Activated CD4-positive, alpha-beta memory T cell treated with anti-CD3 and anti-CD28 coated beads for 36 hours (primary cell): ENCODE results near the gene AMPH. TPM values are rescaled to one million over a fixed set of nuclear protein-coding genes. Genes with fewer than 3 reads are reported as not detected.
"Not testable (repeated sequence)": the region's sequence is repeated elsewhere in the genome, so short reads cannot be mapped to it uniquely, and the experiment has no call there.

Experiments used
- CTCF ChIA-PET: fragments of 350-600 bp; sonication (Branson Sonifier 250); formaldehyde crosslinking; loops from one replicate; lab custom pipeline; 2021; ENCODE audit warnings: antibody characterized with exemption, inconsistent platforms; lab: Charles Lee
- POLR2A ChIA-PET: fragments of 350-600 bp; sonication (Branson Sonifier 250); formaldehyde crosslinking; loops from one replicate; lab custom pipeline; 2021; ENCODE audit warnings: antibody characterized with exemption; lab: Charles Lee
- DNase-seq: peaks from one replicate; pipeline ENCODE4 v3.0.0-alpha.2; 2020
- H3K27ac Mint-ChIP-seq: one replicate; pipeline ENCODE4 v1.8.0; 2021; ENCODE audit warnings: mixed read lengths
- H3K27me3 Mint-ChIP-seq: one replicate; pipeline ENCODE4 v1.8.0; 2021; ENCODE audit warnings: mixed read lengths
- H3K36me3 Mint-ChIP-seq: one replicate; pipeline ENCODE4 v1.8.0; 2021; ENCODE audit warnings: mixed read lengths
- H3K4me1 Mint-ChIP-seq: one replicate; pipeline ENCODE4 v1.8.0; 2021; ENCODE audit warnings: low read depth, mixed read lengths
- H3K4me3 Mint-ChIP-seq: one replicate; pipeline ENCODE4 v1.8.0; 2021; ENCODE audit warnings: mild to moderate bottlenecking, mixed read lengths
- H3K9me3 Mint-ChIP-seq: one replicate; pipeline ENCODE4 v1.8.0; 2021; ENCODE audit warnings: mixed read lengths
- intact Hi-C: fragments of 100-400 bp; cut with micrococcal nuclease; formaldehyde crosslinking; loops from one replicate; pipeline ENCODE4 v1.15.1; 2023
- total RNA-seq, 2 experiments: library from RNA; stranded (reverse); gene quantifications; one replicate each; pipeline ENCODE4 v1.2.3, GENCODE V29; 2021

AMPH gene
- total RNA-seq, 2 experiments from 2014 or later = not detected

GRCh38 chr7:38410056-38410455 lies 221.1 kb downstream of the AMPH start:
- no peaks in the 10 kb centered on the region for H3K36me3 Mint-ChIP-seq
- POLR2A ChIA-PET = no interaction called here
- peaks cover 3% of the 10 kb centered on the region for H3K9me3 Mint-ChIP-seq
- H3K4me3 Mint-ChIP-seq = no peak overlapping the region
- intact Hi-C loops = loop anchor here (5.0 kb wide), 1 partner anchor 252 kb away; no protein-coding TSS in a partner anchor
- H3K27me3 Mint-ChIP-seq = peaks cover under 1% of the 10 kb centered on the region
- peaks cover 14% of the 10 kb centered on the region for H3K4me1 Mint-ChIP-seq
- CTCF ChIA-PET = interaction anchor here (1.0 to 1.5 kb wide), 2 partner anchors 11 to 250 kb away, joined by 4 to 10 read pairs; no protein-coding TSS in a partner anchor
- no peak for DNase-seq
- H3K27ac Mint-ChIP-seq = no peak overlapping the region

GRCh38 chr7:38409531-38409930 lies 221.6 kb downstream of the AMPH start:
- CTCF ChIA-PET = interaction anchor here (1.0 to 1.6 kb wide), 2 partner anchors 10 to 250 kb away, joined by 4 to 8 read pairs; no protein-coding TSS in a partner anchor
- POLR2A ChIA-PET = no interaction called here

GRCh38 chr7:38398725-38399321 lies 232.3 kb downstream of the AMPH start:
- H3K27ac Mint-ChIP-seq = no peak overlapping the region
- peaks cover 4% of the 10 kb centered on the region for H3K9me3 Mint-ChIP-seq
- intact Hi-C loops = loop anchor here (1.0 to 10.0 kb wide), 2 partner anchors 136 to 261 kb away; no protein-coding TSS in a partner anchor
- H3K4me1 Mint-ChIP-seq = no peaks in the 10 kb centered on the region
- peak; percentile 52 for DNase-seq
- CTCF ChIA-PET = interaction anchor here (0.6 to 2.4 kb wide), 29 partner anchors 8 to 1120 kb away, joined by 3 to 57 read pairs (median 4); partner anchors contain the start of gene AMPH
- no peak overlapping the region for H3K4me3 Mint-ChIP-seq
- POLR2A ChIA-PET = no interaction called here
- H3K36me3 Mint-ChIP-seq = no peaks in the 10 kb centered on the region
- peaks cover 8% of the 10 kb centered on the region for H3K27me3 Mint-ChIP-seq

More at GRCh38 chr7:38409531-38409930, 221.6 kb downstream of the AMPH start:
- Mint-ChIP-seq H3K4me1 (peaks cover 14% of the 10 kb centered on the region), H3K27me3 (no peaks in the 10 kb centered on the region), H3K27ac (no peak overlapping the region), H3K36me3 (no peaks in the 10 kb centered on the region), H3K4me3 (no peak overlapping the region), H3K9me3 (peaks cover 7% of the 10 kb centered on the region)
- no peak for DNase-seq
- intact Hi-C loops = no loop called here

- peaks cover 4% of the 10 kb centered on the region for H3K9me3 Mint-ChIP-seq
- POLR2A ChIA-PET = no interaction called here
- H3K36me3 Mint-ChIP-seq = no peaks in the 10 kb centered on the region
- H3K4me3 Mint-ChIP-seq = no peak overlapping the region
- CTCF ChIA-PET = interaction anchor here (0.6 to 1.1 kb wide), 7 partner anchors 57 to 264 kb away, joined by 3 read pairs; no protein-coding TSS in a partner anchor
- peaks cover 8% of the 10 kb centered on the region for H3K27me3 Mint-ChIP-seq
- no peak for DNase-seq
- intact Hi-C loops = loop anchor here (10.0 kb wide), 1 partner anchor 138 kb away; no protein-coding TSS in a partner anchor
- H3K4me1 Mint-ChIP-seq = no peaks in the 10 kb centered on the region
- no peak overlapping the region for H3K27ac Mint-ChIP-seq
Observed at GRCh38 chr7:38396852-38397251, 234.3 kb downstream of the AMPH start.

- POLR2A ChIA-PET, H3K27me3 Mint-ChIP-seq, H3K4me3 Mint-ChIP-seq, H3K4me1 Mint-ChIP-seq, H3K36me3 Mint-ChIP-seq, H3K9me3 Mint-ChIP-seq, DNase-seq, H3K27ac Mint-ChIP-seq: not testable (repeated sequence)
- CTCF ChIA-PET = interaction anchor here (0.6 to 1.1 kb wide), 6 partner anchors 56 to 265 kb away, joined by 3 read pairs; no protein-coding TSS in a partner anchor
- intact Hi-C loops = loop anchor here (10.0 kb wide), 1 partner anchor 139 kb away; no protein-coding TSS in a partner anchor
Observed at GRCh38 chr7:38395921-38396552, 235.1 kb downstream of the AMPH start.

GRCh38 chr7:38394660-38395059 lies 236.5 kb downstream of the AMPH start:
- peaks cover 4% of the 10 kb centered on the region for H3K9me3 Mint-ChIP-seq
- ChIA-PET POLR2A (no interaction called here), CTCF (no interaction called here)
- H3K4me3 Mint-ChIP-seq = no peak overlapping the region
- H3K36me3 Mint-ChIP-seq = no peaks in the 10 kb centered on the region
- no peak overlapping the region for H3K27ac Mint-ChIP-seq
- DNase-seq = no peak
- intact Hi-C loops = loop anchor here (10.0 kb wide), 1 partner anchor 140 kb away; no protein-coding TSS in a partner anchor
- peaks cover 6% of the 10 kb centered on the region for H3K27me3 Mint-ChIP-seq
- H3K4me1 Mint-ChIP-seq = no peaks in the 10 kb centered on the region

GRCh38 chr7:38393874-38394273 lies 237.3 kb downstream of the AMPH start:
- no peaks in the 10 kb centered on the region for H3K4me1 Mint-ChIP-seq
- intact Hi-C loops = loop anchor here (10.0 kb wide), 1 partner anchor 141 kb away; no protein-coding TSS in a partner anchor
- H3K27ac Mint-ChIP-seq = no peak overlapping the region
- ChIA-PET CTCF (interaction anchor here (0.5 to 0.6 kb wide), 2 partner anchors 24 to 1472 kb away, joined by 3 to 4 read pairs; no protein-coding TSS in a partner anchor), POLR2A (no interaction called here)
- DNase-seq = no peak
- no peaks in the 10 kb centered on the region for H3K36me3 Mint-ChIP-seq
- peaks cover 2% of the 10 kb centered on the region for H3K27me3 Mint-ChIP-seq
- H3K4me3 Mint-ChIP-seq = no peak overlapping the region
- H3K9me3 Mint-ChIP-seq = peaks cover 4% of the 10 kb centered on the region

- CTCF ChIA-PET = interaction anchor here (1.1 kb wide), 1 partner anchor 22 kb away, joined by 3 read pairs; no protein-coding TSS in a partner anchor
- intact Hi-C loops = loop anchor here (10.0 kb wide), 1 partner anchor 143 kb away; no protein-coding TSS in a partner anchor
- Mint-ChIP-seq H3K27me3 (no peaks in the 10 kb centered on the region), H3K4me3 (no peak overlapping the region), H3K9me3 (peaks cover 7% of the 10 kb centered on the region), H3K27ac (no peak overlapping the region), H3K4me1 (no peaks in the 10 kb centered on the region), H3K36me3 (no peaks in the 10 kb centered on the region)
- POLR2A ChIA-PET = no interaction called here
- DNase-seq = no peak
Observed at GRCh38 chr7:38391751-38392150, 239.4 kb downstream of the AMPH start.

- H3K9me3 Mint-ChIP-seq = peaks cover 3% of the 10 kb centered on the region
- DNase-seq = no peak
- no peaks in the 10 kb centered on the region for H3K4me1 Mint-ChIP-seq
- H3K36me3 Mint-ChIP-seq = peaks cover 1% of the 10 kb centered on the region
- POLR2A ChIA-PET = no interaction called here
- H3K27ac Mint-ChIP-seq = no peak overlapping the region
- H3K4me3 Mint-ChIP-seq = no peak overlapping the region
- intact Hi-C loops = no loop called here
- CTCF ChIA-PET = interaction anchor here (0.5 to 3.1 kb wide), 7 partner anchors 13 to 275 kb away, joined by 3 to 14 read pairs (median 4); no protein-coding TSS in a partner anchor
- no peaks in the 10 kb centered on the region for H3K27me3 Mint-ChIP-seq
Observed at GRCh38 chr7:38385682-38386081, 245.5 kb downstream of the AMPH start.

GRCh38 chr7:38383281-38383680 lies 247.9 kb downstream of the AMPH start:
- Mint-ChIP-seq H3K36me3 (peaks cover 4% of the 10 kb centered on the region), H3K4me1 (no peaks in the 10 kb centered on the region), H3K9me3 (peaks cover 3% of the 10 kb centered on the region), H3K27ac (no peak overlapping the region), H3K27me3 (no peaks in the 10 kb centered on the region), H3K4me3 (no peak overlapping the region)
- DNase-seq = no peak
- ChIA-PET CTCF (interaction anchor here (1.2 to 1.6 kb wide), 2 partner anchors 9 to 16 kb away, joined by 3 to 11 read pairs; no protein-coding TSS in a partner anchor), POLR2A (no interaction called here)
- intact Hi-C loops = no loop called here

GRCh38 chr7:38382684-38383083 lies 248.5 kb downstream of the AMPH start:
- ChIA-PET CTCF (interaction anchor here (0.5 to 1.2 kb wide), 2 partner anchors 16 to 181 kb away, joined by 3 read pairs; no protein-coding TSS in a partner anchor), POLR2A (no interaction called here)
- H3K27me3 Mint-ChIP-seq = no peaks in the 10 kb centered on the region
- intact Hi-C loops = no loop called here
- no peak for DNase-seq
- no peak overlapping the region for H3K4me3 Mint-ChIP-seq
- peaks cover 4% of the 10 kb centered on the region for H3K36me3 Mint-ChIP-seq
- H3K9me3 Mint-ChIP-seq = peaks cover 3% of the 10 kb centered on the region
- no peak overlapping the region for H3K27ac Mint-ChIP-seq
- H3K4me1 Mint-ChIP-seq = no peaks in the 10 kb centered on the region

GRCh38 chr7:38375453-38375852 lies 255.7 kb downstream of the AMPH start:
- peaks cover 5% of the 10 kb centered on the region for H3K36me3 Mint-ChIP-seq
- CTCF ChIA-PET = interaction anchor here (0.6 to 6.7 kb wide), 5 partner anchors 26 to 267 kb away, joined by 3 to 78 read pairs (median 27); no protein-coding TSS in a partner anchor
- H3K4me3 Mint-ChIP-seq = no peak overlapping the region
- H3K27me3 Mint-ChIP-seq = no peaks in the 10 kb centered on the region
- H3K27ac Mint-ChIP-seq = no peak overlapping the region
- intact Hi-C loops = no loop called here
- POLR2A ChIA-PET = no interaction called here
- no peak for DNase-seq
- H3K9me3 Mint-ChIP-seq = no peaks in the 10 kb centered on the region
- peaks cover 13% of the 10 kb centered on the region for H3K4me1 Mint-ChIP-seq
